ENCODE data around the gene FREM1. TPM values are rescaled to one million over a fixed set of nuclear protein-coding genes. Genes with fewer than 3 reads are reported as not detected.

The FREM1 gene
- total RNA-seq, 4 donors from 2014 or later: 0.68 to 3.4 (median 1.7) TPM

DNA sequence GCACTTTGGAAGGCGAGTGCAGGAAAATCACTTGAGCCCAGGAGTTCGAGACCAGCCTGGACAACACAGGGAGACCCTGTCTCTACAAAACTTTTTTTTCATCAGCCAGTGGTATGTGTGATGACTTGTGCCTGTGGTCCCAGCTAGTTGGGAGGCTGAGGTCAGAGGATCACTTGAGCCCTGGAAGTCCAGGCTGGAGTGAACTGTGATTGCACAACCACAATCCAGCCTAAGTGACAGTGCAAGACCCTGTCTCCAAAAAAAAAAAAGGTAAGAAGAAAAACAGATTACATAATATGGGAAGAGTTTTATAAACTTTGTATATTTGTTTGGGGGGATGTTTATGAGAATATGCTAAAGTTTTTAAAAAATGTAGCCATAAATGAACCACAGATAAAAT, 111.2 kb downstream of the FREM1 start:
- H3K4me1 ChIP-seq: no peaks in the 10 kb centered on the region
- H3K9me3 ChIP-seq: no peaks in the 10 kb centered on the region
- no peaks in the 10 kb centered on the region for H3K36me3 ChIP-seq
- 89% methylated on average over 2 of the region's 2 CpGs for WGBS, 2 donors
- H3K4me3 ChIP-seq (replicated peaks in 1 of 3): no peak overlapping the region
- no peak for TF ChIP-seq POLR2A (IDR thresholded peaks at IDR 0.05)
- TF ChIP-seq, protein P1, sequence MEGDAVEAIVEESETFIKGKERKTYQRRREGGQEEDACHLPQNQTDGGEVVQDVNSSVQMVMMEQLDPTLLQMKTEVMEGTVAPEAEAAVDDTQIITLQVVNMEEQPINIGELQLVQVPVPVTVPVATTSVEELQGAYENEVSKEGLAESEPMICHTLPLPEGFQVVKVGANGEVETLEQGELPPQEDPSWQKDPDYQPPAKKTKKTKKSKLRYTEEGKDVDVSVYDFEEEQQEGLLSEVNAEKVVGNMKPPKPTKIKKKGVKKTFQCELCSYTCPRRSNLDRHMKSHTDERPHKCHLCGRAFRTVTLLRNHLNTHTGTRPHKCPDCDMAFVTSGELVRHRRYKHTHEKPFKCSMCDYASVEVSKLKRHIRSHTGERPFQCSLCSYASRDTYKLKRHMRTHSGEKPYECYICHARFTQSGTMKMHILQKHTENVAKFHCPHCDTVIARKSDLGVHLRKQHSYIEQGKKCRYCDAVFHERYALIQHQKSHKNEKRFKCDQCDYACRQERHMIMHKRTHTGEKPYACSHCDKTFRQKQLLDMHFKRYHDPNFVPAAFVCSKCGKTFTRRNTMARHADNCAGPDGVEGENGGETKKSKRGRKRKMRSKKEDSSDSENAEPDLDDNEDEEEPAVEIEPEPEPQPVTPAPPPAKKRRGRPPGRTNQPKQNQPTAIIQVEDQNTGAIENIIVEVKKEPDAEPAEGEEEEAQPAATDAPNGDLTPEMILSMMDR (IDR thresholded peaks at IDR 0.05): no peak
- H3K27ac ChIP-seq: no peak overlapping the region
- DNase-seq: no peak
- H3K27me3 ChIP-seq: no peaks in the 10 kb centered on the region
- intact Hi-C loops (cut with DNase I): no loop called here

DNA sequence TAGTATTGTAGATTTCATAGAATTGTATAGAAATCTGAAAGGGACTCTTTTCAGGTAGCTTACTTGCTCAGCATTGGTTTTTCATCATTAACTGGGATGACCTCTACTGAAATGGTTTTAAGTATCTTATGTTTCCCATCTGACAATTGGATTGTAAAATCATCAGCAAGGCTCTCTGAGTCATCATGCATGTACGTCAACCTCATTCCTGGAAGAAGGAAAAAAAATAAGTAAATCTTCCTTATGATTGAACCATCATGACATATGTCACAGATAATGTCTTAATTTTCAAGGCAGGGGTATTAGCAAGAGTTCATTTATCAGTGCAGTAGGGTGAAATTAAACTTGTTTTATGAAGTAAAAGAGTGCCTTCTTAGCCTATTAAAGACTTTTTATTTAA, 112.8 kb downstream of the FREM1 start:
- 82 to 93% methylated on average over 1 of the region's 1 CpG for WGBS, 2 donors
- intact Hi-C loops (cut with DNase I): no loop called here
- no peak overlapping the region for H3K27ac ChIP-seq
- H3K27me3 ChIP-seq: no peaks in the 10 kb centered on the region
- no peaks in the 10 kb centered on the region for H3K36me3 ChIP-seq
- H3K4me3 ChIP-seq (replicated peaks in 1 of 3): no peak overlapping the region
- no peaks in the 10 kb centered on the region for H3K9me3 ChIP-seq
- no peak for TF ChIP-seq POLR2A (IDR thresholded peaks at IDR 0.05)
- H3K4me1 ChIP-seq: no peaks in the 10 kb centered on the region
- no peak for DNase-seq

DNA sequence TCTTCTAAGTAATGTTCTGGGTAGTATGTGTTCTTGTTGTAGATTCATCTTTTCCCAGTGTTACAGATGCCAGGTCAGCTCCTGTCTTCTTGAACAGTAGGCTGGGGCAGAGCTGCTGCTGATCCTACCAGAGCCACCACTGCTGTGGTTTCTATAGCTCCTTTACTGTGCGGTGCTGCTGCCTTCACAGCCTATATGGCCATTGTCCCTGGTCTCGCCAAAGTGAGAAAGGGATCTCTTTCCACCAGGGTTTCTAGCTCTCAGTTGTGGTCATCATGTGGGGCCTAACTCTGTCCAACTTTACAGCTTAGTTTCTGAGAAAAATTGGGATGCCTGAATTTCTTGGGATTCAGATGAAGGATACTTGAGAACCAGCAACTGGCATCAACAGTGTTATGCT, 116.8 kb downstream of the FREM1 start:
- Histone ChIP-seq H3K9me3 (no peaks in the 10 kb centered on the region), H3K36me3 (no peaks in the 10 kb centered on the region), H3K4me1 (no peaks in the 10 kb centered on the region), H3K4me3 (replicated peaks in 1 of 3) (no peak overlapping the region), H3K27me3 (no peaks in the 10 kb centered on the region), H3K27ac (no peak overlapping the region)
- 100% methylated on average over 2 of the region's 2 CpGs; no CpG with 5 or more reads in 1 of the 2 donors for WGBS, 2 donors
- TF ChIP-seq POLR2A (IDR thresholded peaks at IDR 0.05): no peak
- TF ChIP-seq, protein P1 (IDR thresholded peaks at IDR 0.05): no peak
- DNase-seq: no peak
- intact Hi-C loops (cut with DNase I): no loop called here

DNA sequence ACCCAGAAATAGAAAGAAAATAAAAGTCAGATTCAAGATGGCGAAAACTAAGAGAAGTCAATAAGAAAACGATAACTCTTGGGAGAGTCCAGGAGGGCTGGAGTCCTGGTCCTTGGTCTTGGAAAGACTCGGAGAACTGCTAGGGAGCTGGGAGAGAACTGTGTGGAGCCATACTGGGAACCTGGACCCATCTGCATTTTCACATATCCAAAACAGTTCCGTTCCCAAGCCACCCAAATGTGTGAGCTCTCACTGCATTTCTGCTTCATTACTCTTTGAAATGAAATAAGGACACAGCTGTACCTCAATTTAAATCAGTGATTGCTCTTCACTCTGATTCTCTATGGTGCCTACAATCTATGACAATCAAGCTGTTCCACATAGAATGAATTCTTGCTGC, 119.6 kb downstream of the FREM1 start:
- H3K9me3 ChIP-seq: no peaks in the 10 kb centered on the region
- intact Hi-C loops (cut with DNase I): no loop called here
- 78 to 95% methylated on average over 4 of the region's 4 CpGs for WGBS, 2 donors

DNA sequence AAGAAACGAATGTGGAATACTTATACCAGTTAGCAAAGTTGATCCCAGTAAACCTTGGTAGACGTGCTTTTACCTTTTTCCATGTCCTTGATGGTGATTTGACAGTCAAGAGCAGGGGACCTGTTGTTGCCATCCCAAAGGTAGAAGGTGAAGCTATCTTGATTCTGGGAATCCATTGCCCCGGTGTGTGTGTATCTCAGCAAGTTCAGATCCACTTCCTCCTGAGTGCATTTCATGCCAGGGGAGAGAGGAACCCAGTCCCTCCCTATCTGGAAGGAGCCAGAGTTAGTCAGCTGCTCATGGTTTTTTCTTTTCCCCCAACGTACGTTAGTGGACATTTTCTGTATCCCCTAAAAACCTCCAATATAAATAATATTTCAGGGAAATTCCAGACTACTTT, 121.4 kb downstream of the FREM1 start:
- no peaks in the 10 kb centered on the region for H3K36me3 ChIP-seq
- intact Hi-C loops (cut with DNase I): no loop called here
- no peak for DNase-seq
- H3K4me1 ChIP-seq: no peaks in the 10 kb centered on the region
- no peaks in the 10 kb centered on the region for H3K9me3 ChIP-seq
- H3K4me3 ChIP-seq (replicated peaks in 1 of 3): no peak overlapping the region
- TF ChIP-seq, protein P1 (IDR thresholded peaks at IDR 0.05): no peak
- no peak for TF ChIP-seq POLR2A (IDR thresholded peaks at IDR 0.05)
- no peaks in the 10 kb centered on the region for H3K27me3 ChIP-seq
- no peak overlapping the region for H3K27ac ChIP-seq
- 87 to 92% methylated on average over 5 of the region's 5 CpGs for WGBS, 2 donors

More for the DNA sequence above, 119.6 kb downstream of the FREM1 start:
- H3K27ac ChIP-seq: no peak overlapping the region
- H3K27me3 ChIP-seq: no peaks in the 10 kb centered on the region
- no peak overlapping the region for H3K4me3 ChIP-seq (replicated peaks in 1 of 3)
- no peak for DNase-seq
- TF ChIP-seq POLR2A (IDR thresholded peaks at IDR 0.05): no peak
- TF ChIP-seq, protein P1 (IDR thresholded peaks at IDR 0.05): no peak
- no peaks in the 10 kb centered on the region for H3K36me3 ChIP-seq
- no peaks in the 10 kb centered on the region for H3K4me1 ChIP-seq

DNA sequence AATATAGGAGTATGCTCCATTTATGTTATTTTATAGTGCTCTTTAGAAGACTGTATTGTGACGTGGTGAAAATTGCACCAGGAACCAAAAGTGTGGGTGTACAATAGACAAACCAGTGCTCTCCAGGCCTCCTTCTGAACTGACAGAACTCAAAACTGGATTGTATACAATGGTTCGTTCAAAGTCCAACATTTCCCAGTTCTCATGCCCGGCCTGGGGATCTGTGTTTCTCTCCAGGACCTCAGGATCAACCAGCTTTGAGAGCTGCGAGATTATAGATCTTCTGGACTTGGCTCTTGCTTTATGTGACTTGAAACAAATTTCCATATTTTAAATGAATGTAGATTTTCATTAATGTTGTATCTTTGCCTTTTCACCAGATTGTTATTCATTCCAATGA, 126.9 kb downstream of the FREM1 start:
- Histone ChIP-seq H3K9me3 (no peaks in the 10 kb centered on the region), H3K4me1 (no peaks in the 10 kb centered on the region), H3K27me3 (no peaks in the 10 kb centered on the region), H3K36me3 (no peaks in the 10 kb centered on the region), H3K27ac (no peak overlapping the region), H3K4me3 (replicated peaks in 1 of 3) (no peak overlapping the region)
- no peak for TF ChIP-seq POLR2A (IDR thresholded peaks at IDR 0.05)
- TF ChIP-seq, protein P1 (IDR thresholded peaks at IDR 0.05): no peak
- intact Hi-C loops (cut with DNase I): no loop called here
- WGBS, 2 donors: 76 to 93% methylated on average over 4 of the region's 4 CpGs
- DNase-seq: no peak

Data from thyroid gland (tissue), 4 donors.